GM04503 (cell line): ENCODE data around the gene DOCK6.

Experiments
- DNase-seq: peaks from one replicate; pipeline ENCODE4 v3.0.0-alpha.2; 2012; ENCODE audit warnings: low read depth

Gene DOCK6

DNA sequence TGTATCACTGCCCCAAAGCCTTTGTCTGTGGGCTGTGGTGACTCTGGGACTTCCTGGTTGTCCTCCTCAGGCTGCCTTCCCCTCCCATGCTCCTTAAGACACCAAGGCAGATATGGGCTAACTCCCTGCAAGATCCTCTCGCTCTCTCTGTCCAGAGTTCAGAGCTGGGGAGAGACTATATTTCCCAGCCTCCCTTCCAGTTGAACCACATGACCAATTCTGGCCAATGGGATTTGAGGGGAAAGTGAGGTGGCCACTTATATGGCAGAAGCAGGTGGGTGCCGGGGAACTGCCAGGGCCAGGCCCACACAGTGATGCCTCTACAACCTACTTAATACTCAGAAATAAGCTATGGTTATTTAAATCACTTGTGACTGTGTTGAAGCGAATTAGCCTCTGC lies 39.1 kb downstream of the DOCK6 start:
- no peak for DNase-seq

- DNase-seq = no peak
Measured at GRCh38 chr19:11221082-11221598, 41.2 kb downstream of the DOCK6 start.

- DNase-seq = no peak
Measured at GRCh38 chr19:11214387-11214786, 47.9 kb downstream of the DOCK6 start.

GRCh38 chr19:11210656-11210928 lies 51.7 kb downstream of the DOCK6 start:
- DNase-seq = no peak

DNA sequence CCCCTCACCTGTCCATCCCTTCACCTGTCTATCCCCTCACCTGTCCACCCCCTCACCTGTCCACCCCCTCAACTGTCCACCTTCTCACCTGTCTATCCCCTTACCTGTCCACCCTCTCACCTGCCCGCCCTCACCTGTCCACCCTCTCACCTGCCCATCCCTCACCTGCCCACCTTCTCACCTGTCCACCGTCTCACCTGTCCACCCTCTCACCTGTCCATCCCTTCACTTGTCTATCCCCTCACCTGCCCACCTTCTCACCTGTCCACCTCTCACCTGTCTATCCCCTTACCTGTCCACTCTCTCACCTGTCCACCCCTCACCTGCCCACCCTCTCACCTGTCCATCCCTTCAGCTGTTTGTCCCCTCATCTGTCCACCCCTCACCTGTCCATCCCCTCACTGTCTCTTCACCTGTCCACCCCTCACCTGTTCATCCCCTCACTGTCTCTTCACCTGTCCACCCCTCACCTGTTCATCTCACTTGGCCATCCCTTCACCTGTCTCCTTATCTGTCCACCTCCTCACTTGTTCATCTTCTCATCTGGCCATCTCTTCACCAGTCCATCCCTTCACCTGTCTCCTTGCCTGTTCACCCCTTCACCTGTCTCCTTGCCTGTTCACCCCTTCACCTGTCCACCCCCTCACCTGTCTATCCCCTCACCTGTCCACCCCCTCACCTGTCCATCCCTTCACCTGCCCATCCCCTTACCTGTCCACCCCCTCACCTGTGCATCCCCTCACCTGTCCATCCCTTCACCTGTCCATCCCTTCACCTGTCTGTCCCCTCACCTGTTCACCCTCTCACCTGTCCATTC lies 52.3 kb downstream of the DOCK6 start:
- no peak for DNase-seq

GRCh38 chr19:11208561-11209471 lies 53.5 kb downstream of the DOCK6 start:
- no peak for DNase-seq

DNA sequence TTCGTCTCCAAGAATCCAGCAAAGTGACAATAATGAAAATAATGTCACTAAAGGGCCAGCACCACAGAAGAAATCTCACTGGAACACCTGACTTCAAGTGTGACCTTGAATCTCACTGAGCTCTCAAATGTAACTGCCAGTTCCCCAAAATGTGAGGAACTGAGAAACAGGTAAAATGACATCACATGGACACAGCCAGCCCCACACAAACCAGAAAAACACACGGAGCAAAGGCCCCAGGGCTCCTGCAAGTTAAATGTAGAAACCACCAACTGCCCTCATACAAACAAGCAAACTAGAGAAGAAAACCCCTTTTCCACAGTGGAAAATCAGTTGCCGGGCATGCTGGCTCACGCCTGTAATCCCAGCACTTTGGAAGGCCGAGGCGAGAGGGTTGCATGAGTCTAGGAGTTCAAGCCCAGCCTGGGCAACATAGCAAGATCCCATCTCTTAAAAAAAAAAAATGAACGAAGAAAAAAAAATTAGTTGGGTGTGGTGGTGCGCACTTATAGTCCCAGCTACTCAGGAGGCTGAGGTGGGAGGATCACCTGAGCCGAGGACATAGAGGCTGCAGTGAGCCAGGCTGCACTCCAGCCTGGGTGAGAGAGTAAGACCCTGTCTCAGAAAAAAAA lies 56.3 kb downstream of the DOCK6 start:
- no peak for DNase-seq

GRCh38 chr19:11204943-11205349 lies 57.4 kb downstream of the DOCK6 start:
- no peak for DNase-seq

DNA sequence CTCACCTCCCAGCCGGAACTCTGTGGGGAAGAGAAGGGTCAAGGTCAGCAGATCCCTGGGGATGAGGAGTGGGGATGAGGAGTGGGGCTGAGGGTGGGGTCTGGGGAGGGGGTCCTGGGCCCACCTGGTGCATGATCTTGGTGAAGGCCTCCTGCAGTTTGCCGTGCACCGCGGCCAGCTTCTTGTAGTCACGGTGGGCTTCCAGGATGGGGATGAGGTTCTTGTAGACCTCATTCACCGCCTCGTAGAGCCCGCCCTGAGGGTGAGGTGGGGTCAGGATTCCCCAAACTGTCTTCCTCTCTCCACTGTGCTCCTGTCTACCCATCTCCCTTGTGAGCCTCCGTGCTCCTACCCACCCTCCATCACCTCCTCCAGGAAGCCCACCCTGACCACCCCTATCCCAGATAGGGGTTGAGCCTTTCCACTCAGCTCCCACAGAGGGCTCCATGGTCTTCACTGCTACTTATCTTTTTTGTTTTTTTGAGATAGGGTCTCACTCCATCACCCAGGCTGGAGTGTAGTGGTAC lies 58.2 kb downstream of the DOCK6 start:
- no peak for DNase-seq

DNA sequence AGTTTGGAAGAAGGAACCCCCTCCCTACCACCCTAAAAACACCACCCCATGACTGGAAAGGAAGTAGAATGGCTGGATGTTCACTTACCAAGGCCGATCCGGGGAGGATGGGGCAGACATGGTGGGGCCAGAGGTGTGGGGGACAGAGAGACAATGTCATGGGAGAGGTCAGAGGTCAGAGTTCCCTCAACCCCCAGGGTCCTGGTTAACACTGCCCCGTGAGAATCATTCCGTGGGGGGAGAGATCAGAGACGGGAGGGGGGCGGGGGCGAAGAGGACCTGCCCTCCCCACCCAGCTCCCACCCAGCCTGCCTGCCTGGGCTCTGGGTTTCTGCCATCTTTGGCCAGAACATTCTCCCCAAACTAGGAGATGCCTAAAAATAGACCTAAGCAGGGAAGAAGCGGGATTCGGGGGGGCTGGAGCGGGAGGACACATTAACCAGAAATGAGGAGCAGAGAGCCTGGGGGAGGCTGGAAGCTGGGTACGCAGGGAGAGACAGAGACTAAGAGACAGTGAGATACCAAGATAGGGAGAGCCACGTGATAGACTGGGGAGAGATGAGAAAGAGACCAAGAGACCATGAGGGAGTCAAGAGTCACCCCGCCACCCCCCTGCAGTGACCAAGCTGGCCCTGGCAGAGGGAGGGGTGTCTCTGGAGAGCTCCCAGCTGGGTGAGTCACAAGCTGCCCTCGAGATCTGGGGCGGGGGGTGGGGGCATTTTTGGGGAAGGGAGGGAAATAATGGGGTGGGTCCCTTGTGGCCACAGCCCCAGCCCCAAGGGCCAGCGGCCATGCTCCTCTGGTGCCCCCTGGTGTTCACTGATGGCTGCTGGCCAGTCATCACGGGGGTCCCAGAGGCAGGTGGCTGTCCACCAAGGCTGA lies 58.9 kb downstream of the DOCK6 start:
- DNase-seq = peak; percentile 65

- no peak for DNase-seq
Measured at GRCh38 chr19:11202488-11203193, 59.7 kb downstream of the DOCK6 start.

DNA sequence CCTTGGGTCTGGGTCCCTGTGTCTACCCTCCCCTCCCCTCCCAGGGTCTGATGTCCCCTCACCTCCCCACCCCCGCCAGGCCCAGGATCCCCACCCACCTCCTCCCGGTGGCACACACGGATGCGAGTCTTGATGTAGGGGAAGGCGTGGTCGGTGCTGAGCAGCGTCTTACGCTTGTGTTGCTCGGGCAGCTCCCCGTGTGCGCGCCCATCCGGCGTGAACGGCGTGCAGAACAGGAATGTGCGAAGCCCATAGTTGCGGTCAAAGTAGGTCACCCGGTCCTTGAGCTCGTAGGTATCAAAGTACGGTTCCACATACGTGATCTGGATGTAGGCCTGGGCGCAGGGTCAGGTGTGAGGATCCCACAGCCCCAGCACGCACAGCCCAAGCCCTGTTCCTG lies 60.5 kb downstream of the DOCK6 start:
- DNase-seq = no peak

GRCh38 chr19:11200931-11201330 lies 61.4 kb downstream of the DOCK6 start:
- DNase-seq = no peak

- DNase-seq = no peak
Measured at GRCh38 chr19:11200015-11200574, 62.2 kb downstream of the DOCK6 start.

DNA sequence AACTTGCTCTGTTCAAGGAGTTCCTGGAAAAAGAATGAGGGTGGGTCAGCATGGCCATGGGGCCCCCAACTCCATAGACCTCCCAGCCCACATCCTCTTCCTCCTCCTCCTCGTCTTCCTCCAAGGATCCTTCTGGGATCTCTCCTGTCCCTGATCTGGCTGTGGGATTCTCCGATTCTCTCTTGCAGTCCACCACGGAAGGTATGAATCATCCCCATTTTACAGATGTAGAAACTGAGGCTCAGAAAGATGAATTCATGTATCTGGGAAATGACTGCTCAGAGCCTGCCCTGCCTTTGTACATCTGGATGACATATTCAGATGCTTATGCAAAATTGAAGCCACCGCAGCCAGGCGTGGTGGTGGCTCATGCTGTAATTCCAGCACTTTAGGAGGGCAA lies 62.8 kb downstream of the DOCK6 start:
- DNase-seq = no peak

DNA sequence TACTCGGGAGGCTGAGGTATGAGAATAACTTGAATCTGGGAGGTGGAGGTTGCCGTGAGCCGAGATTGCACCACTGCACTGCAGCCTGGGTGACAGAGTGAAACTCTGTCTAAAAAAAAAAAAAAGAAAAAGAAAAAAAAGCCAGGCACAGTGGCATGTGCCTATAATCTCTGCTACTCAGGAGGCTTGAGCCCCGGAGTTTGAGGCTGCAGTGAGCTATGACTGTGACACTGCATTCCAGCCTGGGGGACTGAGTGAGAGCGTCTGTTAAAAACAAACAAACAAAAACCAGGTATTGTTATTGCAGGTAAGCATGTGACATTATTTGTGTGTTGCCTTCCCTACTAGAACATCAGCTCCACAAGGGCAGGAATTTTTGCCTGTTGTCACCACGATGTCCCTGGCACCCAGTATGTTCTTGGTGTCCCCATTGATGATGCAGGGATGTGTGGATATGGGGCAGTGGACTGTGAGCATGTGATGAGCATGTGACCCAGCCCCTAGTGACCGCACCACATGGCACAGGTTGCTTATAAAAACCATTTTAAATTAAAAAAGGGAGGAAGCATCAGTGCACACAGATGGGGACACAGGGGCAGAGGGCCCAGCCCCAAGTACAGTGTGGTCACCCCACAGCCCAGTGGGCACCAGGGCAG lies 63.4 kb downstream of the DOCK6 start:
- DNase-seq = no peak

- no peak for DNase-seq
Measured at GRCh38 chr19:11198175-11198534, 64.2 kb downstream of the DOCK6 start.

DNA sequence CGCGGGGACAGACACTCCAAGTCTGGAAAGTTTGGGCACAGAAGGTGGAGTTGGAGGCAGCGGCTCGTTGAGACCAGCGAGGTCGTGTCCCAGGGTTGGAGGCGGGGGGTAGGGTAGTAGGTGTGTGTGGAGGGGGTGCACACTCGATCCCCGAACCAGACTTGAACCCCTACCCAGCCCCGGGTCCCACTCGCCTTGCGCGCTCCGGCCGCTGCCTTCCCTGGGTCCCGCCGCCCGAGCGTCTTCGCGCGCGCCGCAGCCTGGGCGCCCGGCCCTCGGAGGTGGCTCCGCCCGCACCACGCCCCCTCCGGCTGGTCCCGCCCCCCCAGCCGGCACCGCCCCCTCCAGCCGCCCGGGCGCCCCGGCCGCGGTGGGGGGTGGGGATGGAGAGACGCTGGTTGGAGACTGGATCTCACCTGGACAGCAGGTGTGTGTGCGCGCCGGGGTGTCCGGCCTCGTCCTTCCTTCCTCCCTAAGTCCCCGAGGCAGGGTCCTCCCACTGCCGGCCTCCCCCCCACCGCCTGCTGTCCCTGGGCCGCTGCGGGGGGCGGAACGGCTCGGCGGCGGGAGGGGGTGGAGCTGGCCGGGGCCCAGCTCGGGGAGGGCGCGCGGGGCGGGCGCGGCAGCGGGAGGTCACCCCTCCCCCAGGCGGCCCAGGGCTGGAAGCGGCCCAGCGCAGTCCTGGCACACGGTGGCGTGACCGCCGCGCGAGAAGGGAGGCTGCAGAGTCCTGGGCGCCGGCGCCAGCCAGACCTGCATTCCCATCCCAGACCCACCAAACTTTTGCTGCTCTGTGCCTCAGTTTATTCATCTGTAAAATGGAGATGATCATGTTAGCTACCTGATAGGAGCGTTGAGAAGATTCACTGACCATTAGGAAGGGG lies 64.8 kb downstream of the DOCK6 start, which contains the start of gene KANK2:
Gene KANK2 (minus strand): TSS at position 255 of the 884 bp plus-strand sequence. CDS start 3,034 bp downstream, outside the sequence.
- no peak for DNase-seq
